HG03135 (cell line): Measurements from ENCODE around the gene TGFBR3.
"Not testable (repeated sequence)": the region's sequence is repeated elsewhere in the genome, so short reads cannot be mapped to it uniquely, and the experiment has no call there.

Experiments used
- ATAC-seq: cut with Tn5 transposase; IDR thresholded peaks from one replicate; pipeline ENCODE4 v1.9.1; 2021; ENCODE audit warnings: mild to moderate bottlenecking, moderate library complexity; ENCODE audit not compliant: unreplicated experiment

TGFBR3 gene

DNA sequence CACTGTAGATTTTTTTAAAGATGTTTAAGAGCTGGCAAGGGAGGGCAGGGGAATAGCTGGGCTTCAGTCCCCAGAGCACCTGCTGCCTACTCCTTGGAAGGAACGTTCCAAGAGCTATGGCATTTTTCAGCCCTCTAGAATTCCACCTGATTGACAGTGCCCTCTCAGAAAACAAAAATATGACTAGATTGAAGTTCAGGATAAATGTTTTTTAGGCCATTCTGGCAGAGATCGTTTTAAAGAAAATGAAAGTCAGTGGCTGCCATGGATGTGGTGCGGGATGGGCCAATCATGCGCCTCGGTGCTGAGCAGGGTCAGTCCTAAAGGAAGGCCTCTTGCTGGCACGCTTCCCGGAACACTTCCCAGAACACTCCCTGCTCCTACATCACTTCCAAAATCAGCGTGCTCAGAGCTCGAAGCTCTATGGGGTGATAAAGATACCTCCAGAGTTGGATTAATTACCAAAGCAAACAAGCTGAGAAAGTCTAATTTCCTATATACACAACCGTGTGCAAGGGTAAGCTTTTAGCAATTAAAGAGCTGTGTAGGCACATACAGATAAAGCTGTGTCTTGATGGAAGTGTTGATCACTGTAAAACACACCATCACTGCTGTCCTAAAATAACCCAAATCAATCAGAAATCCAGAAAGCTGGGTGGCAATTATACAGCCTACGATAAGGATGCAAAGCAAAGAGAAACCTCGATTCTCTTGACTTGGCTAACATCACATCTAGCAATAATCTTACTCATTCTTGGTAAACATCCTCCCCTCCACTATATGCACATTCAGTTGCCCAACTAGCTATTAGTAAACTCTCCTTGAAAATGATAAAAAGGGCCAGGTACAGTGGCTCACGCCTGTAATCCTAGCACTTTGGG lies 34.6 kb downstream of the TGFBR3 start:
- no peak for ATAC-seq

DNA sequence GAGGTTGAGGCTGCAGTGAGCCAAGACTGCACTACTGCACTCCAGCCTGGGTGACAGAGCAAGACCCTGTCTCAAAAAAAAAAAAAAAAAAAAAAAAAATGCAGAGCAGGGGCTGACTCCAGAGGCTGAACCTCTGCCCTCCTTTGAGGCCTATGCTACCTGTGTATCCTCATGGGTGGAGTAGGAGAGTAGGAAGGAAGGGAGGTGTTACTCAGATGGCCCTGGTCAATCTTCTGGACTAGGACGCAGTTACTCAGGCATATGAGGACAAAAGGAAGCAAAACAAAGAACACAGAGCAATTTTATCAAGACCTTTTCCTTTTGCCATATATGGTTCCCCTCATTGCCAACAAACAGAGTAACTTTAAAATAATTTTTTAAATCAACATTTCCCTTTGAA lies 35.2 kb downstream of the TGFBR3 start:
- no peak for ATAC-seq

DNA sequence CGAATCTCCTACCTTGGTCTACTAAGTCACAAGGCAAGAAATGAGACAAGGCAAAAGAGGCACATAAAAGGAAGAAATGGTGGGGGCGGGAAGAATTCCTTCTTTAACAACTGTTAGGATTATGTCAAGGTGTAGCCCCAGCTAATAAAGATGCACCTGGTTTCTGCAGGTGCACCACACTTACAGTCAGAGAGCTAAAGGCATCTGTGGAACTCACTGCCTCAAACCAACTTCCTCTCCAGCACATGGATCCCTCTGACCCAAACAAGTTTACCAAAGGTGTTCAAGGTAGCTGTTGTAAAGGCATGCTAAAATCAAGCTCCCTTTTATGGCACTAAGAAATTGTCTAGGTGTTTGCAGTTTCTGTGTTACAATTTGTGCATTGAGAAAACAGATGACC lies 38.1 kb downstream of the TGFBR3 start:
- no peak for ATAC-seq

DNA sequence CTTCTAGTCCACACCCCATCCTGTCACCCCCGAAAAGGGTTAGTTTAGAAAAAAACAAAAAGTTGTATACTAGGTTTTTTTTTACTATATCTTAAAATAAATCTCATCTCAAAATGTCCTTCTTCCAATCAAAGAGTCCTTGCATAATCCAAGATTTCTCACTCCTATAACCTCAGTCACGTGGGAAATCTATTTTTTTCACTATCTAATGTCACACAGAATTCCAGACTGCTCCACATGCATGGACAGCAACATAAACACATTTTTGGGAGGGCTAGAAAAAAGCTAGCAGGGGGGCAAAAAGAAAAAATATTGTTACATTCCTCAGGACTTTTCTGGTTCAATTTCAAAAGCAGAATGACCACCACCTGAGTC lies 39.3 kb downstream of the TGFBR3 start:
- ATAC-seq: no peak

DNA sequence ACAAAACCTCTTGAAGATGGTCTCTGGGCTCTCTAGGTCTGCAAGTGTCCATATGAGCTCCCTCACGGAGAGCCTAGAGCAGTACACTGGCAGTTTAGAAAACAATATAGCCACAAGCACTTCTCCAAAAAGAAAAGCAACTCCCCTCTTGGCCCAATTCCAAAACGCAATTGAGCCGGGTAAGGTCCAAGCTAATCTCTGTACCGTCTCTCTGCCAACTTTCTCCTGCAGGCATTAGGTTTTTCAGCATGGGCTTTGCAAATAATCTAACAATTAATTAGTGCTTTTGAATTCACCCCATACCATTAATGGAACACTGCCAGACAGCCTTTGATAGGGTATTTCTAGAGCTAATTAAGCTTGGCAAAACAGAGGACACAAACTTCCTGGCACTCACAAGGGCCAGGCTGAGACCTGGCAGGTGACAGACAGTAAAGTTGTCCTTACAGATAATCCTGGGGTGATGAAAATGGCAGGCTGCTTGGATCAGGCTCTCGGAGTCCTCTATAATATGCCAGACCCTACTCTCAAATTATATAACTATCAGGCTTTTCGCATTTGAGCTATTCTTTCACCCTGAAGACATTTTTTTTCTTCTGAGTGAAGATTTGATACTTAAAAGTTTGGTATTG lies 39.8 kb downstream of the TGFBR3 start:
- ATAC-seq: no peak

DNA sequence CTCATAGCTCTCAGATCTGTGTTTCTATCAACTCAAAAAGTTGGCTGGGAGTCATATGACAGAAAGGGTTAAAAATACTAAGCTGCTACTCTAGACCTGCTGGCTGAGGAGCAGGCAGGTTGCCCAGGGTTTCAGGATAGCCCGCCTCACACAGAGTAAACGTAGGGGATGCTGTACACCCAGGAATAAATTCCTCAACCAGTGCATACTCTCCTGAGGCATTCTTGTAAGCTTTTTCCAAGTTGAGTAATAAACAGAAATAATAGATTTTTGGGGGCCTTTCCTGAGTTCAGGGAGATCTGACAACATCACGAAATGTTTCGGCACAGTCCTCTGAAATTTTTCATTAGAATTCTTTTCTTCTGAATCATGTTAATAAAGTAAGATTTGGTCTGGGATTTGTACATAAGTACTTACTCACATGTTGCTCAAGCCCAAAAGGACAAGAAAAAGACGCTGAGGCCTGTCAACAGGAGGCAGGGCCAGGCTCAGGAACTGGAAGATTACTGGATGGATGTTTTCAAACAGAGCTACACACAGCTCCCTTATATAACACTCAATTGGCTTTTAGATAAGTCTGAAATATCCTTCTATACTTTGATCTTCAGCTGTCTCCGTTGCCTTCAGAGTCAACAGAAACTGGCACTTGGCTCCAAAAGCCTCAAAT lies 41.0 kb downstream of the TGFBR3 start:
- ATAC-seq: no peak

DNA sequence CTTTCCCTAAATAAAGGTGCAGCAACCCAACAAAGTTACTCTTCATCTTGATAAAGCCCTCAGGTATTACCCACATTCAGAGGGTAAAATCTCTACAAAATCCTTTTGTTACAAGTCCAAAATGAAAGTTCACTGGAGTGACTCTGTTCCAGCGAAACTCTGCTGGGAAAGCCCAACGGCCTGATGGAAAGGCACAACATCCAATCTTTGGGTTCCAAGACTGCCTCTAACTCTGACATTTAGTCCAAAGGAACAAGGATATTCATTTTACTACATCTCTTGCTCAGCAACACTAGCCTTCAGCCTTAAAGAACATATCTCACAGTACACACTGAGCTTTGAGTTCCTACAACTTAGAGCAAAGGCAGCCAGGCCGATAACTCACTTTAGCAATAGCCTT lies 42.1 kb downstream of the TGFBR3 start:
- ATAC-seq: no peak

DNA sequence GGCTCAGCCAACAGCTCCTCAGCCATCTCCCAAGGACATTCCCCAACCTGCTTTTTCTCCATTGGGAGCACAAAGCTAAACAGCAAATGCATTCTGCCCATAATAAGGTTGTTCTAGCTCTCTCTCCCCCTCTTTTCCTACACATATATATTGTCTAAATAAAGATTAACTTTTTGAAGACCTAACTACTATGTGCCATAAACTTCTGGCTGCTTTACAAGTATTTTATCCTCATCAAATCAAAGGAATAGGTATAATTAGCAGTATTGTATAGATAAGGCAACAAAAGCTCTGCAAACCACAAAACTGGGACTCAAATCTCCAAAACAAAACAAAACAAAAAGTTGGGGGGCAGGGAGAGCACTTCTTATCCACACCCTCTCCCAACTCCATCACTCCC lies 43.4 kb downstream of the TGFBR3 start:
- no peak for ATAC-seq

DNA sequence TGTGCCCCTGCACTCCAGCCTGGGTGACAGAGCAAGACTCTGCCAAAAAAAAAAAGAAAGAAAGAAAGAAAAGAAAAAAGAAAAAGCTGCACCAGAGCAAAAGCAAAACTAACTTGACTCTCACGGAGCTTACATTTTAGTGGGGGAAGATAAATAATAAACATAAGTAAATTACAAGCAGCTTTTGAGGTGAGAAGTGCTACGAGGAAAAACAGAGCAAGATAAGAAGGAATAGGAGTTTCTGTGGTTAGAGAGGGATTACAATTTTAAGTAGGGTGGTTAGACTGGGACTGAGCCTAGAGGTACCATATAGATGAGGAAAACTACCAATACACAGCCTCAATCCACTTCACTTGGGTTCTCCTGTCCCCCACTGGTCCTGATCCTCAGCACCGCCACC lies 43.9 kb downstream of the TGFBR3 start:
- ATAC-seq: no peak

DNA sequence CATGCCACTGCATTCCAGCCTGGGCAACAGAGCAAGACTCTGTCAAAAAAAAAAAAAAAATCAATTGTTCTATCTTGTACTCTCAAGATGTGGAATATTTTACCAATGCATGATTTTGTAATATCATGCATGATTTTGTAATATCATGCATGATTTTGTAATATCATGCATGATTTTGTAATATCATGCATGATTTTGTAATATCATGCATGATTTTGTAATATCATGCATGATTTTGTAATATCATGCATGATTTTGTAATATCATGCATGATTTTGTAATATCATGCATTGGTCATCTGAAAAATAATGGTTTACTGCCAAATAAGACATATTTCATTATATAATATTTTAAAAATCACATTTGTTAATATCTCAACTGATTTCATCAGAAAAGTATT lies 45.7 kb downstream of the TGFBR3 start:
- ATAC-seq: not testable (repeated sequence)

DNA sequence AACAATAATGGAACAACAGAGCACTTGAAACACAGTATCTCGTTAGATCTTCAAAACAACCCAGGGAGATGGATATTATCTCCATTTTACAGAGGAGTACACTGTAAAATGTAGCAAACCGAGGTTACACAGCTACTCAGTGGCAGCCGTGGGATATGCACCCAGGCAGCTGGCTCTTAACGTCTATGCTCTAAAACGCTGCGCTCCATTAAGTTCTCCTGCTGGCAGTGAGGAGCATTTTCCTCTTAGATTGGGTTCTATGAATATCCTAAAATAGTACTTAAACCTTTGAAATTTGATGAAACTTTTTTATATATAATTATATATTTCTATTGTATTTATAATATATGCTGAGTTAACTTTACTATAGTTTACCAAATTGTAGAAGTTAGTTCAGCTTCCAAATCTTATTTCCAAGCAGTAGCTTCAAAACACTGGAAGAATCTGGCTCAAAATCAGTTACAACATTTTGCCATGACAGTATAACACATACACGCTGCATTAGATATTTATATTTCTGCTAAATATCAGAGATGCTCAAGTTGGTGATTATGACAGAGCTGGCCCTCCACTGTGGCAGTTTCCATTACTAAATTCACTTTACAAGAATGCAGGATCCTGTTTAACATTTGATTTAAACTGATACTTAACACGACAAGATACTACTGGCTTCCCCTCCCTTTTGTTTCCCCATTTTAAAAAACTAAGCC lies 49.5 kb downstream of the TGFBR3 start:
- ATAC-seq: no peak

DNA sequence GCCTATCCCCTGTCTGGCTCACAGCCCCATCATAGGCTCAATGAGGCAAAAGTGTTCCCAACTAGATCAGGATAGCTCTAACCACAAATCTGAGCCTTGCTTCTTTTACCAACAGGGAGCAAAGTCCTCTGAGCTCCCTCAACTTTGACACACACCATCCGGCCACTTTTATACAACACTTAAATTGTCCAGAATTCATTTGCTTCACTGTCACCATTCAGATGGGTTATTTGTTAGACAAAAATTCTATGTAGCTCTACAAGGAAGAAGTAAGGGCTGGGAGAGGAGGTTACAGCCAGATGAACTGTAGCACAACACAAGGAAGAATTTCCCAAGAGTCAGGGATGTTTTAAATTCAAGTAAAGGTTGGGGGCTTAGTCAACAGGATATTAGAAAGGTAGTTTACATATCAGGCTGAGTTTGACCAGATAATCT lies 50.8 kb downstream of the TGFBR3 start:
- no peak for ATAC-seq

DNA sequence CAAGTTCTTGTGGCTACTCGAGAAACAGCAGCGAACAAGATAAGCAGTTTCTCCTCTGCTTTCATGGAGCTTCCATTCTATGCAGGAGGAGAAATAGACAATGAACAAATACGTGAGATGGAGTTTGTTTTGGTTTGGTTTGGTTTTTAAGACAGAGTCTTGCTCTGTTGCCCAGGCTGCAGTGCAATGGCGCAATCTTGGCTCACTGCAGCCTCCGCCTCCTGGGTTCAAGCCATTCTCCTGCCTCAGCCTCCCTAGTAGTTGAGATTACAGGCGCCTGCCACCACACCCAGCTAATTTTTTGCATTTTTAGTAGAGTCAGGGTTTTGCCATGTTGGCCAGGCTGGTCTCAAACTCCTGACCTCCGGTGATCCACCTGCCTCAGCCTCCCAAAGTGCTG lies 51.4 kb downstream of the TGFBR3 start:
- not testable (repeated sequence) for ATAC-seq

DNA sequence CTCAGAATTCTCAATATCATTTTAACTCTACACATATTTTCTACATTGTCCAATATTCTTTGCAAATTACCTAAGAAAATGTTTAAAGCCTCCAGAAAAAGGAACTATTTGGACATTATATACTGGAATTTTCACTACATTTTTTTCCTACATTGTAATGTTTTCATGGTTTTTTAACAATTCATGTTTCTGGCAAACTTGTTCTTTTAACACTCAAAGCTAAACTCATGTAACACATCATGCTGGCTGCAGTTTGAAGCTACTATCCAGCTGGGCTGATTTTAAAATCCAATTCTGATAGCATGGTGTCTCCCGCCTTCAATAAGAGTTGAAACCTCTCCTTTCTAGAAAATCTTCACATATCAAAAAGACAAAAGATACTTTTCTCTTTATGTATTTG lies 52.0 kb downstream of the TGFBR3 start:
- ATAC-seq: no peak

DNA sequence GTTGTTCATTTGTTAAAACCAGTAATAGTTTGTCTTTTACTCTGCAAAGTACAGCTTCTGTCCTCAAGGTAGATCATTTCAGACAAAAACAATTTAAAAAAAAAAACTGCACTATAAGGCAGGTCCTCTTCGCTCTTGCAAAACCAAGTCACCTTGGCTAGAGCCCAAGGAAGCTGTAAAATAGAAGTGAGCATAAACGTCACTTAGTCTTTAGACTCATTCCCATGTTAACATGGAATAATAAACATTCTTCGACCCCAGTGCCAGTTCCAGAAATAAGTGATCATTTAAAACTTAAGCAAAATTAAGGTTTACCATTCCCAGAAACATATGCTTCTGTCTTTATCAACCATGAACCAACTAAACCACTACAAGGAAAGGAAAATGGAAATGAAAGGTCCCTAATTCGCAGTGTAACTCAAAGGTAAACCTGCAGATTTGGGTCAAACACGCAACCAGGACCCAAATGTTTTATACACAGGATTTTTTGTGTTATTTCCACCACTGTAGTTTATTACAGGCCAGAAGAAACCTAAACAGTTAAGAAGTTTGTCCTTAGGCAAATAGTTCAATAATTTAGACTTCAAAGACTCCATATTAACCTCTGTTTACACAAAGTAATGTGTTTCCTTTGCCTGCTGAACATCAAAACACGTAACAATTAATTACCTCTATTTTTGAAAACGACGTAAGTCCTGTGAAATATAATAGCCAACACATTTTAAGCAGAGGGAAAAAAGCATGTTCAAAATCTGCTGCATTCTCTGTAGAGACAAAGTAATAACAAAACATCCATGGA lies 54.6 kb downstream of the TGFBR3 start:
- ATAC-seq: no peak

DNA sequence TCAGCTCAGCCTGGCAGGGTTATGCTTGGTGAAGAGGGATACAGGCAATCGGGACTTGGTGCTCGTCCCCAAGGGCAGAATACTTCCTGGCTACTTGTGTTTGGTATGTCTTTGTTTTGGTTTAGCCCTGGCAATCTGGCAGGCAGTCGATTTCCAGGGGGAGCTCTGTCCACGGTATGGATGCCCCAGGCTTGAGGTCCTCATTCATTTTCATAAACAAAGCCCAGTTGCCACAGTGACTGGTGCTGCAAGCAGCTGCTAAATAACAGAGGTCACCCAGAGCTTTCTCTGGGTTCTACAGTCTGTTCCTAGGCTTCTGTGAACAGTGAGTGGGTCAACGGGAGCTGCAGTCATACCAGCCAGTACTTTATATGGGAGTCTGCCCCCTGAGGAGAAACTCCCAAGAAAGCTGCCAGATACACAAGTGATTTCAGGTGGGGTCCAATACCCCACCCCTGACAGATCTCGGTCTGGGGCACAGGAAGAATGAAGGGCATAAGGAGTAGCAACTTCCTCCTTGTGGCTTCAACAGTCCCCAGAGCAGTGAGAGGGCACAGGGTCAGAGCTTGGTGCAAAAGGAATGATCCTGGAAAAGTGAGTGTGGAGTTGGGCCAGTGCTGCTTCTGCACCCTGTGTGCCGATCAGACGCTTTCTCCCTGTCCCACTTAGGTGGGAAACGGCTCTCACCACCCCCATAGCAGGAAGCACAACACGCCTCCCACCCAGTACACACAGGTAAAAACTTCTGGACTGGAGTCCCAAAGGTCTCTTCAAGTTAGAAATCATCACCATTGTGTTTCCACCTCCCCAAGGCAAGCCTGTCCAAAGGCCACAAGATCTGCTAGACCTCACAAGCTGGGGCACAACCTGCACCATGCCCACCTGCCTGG lies 55.5 kb downstream of the TGFBR3 start:
- ATAC-seq: no peak

DNA sequence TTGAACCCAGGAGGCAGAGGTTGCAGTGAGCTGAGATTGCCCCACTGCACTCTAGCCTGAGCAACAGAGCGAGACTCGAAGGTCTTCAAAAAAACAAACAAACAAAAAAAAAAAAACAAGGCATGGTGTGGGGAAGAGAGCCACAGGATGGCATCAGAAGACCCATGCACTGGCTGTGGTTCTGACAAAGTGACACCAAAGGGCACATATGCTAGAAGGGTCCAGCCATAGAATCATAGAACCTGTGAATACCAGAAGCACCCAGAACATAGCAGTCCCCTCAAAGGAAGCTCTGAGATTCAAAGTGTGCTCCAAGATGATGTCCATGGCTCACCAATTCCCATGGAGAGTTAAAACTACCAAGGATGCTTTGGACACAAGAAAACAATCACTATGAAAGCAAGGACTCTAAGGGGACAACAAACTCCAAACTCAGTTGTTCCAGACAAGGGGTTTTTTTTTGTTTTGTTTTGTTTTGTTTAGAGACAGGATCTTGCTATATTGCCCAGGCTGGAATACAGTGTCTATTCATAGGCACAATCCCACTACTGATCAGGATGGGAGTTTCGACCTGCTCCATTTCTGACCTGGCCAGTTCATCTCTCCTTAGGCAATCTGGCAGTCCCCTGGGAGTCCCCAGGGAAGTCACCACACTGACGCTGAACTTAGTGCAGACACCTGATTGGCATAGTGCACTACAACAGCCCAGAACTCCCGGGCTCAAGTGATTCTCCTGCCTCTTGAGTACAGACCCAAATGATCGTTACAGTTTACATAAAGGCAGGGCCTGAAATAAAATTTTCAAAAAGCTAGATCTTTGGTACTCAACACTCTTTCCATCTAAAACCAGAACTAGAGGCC lies 56.4 kb downstream of the TGFBR3 start:
- no peak for ATAC-seq

DNA sequence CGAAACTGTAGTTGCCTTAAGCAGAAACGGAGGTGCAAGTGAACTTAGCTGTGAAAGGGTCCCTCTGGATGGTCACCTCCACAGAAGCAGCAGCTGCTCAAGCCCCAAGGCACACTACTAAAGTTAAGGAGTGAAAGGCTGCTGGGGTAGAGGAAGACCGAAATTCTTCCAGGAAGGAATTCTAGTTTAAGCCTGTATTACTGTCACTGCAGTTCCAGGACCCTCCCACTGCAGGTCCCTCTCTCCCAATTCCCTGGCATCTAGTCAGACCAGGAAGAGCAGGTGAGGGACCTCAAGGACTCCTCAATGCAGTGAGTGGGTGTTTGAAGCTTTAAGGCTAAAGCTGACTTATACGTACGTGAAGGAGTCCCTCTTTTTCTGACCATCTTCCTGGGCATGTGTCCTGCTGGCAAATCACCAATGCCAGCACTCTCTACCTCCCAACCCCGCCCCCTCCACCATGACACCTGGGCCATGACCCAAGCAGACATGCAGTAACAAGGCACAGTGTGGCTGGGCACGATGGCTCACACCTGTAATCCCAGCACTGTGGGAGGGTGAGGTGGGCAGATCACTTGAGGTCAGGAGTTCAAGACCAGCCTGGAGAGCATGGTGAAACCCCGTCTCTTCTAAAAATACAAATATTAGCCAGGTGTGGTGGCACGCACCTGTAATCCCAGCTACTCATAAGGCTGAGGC lies 57.2 kb downstream of the TGFBR3 start:
- no peak for ATAC-seq
